HepG2 (cell line): Measurements from ENCODE around the gene NVL. TPM values are rescaled to one million over a fixed set of nuclear protein-coding genes. Genes with fewer than 3 reads are reported as not detected.

Experiments
- CENPX ChIP-seq: sonication (generic); formaldehyde crosslinking; IDR thresholded peaks from 2 replicates; pipeline ENCODE4 v1.9.0; 2021; ENCODE audit warnings: mild to moderate bottlenecking, missing genetic modification reagents, moderate library complexity
- DMAP1 ChIP-seq: IDR thresholded peaks from 2 replicates; pipeline ENCODE4 v1.6.1; 2016
- GPBP1L1 ChIP-seq: sonication (generic); formaldehyde crosslinking; IDR thresholded peaks from 2 replicates; pipeline ENCODE4 v1.5.0; 2020; ENCODE audit warnings: mild to moderate bottlenecking, missing genetic modification reagents
- GZF1 ChIP-seq: sonication (generic); formaldehyde crosslinking; IDR thresholded peaks from 2 replicates; pipeline ENCODE4 v1.5.1; 2020; ENCODE audit warnings: mild to moderate bottlenecking, missing genetic modification reagents
- HMGA1 ChIP-seq: sonication (generic); formaldehyde crosslinking; conservative IDR thresholded peaks from 2 replicates; pipeline ENCODE4 v1.4.0; 2020; ENCODE audit warnings: missing genetic modification reagents
- IRF2 ChIP-seq: IDR thresholded peaks from 2 replicates; pipeline ENCODE4 v1.6.1; 2018; ENCODE audit warnings: missing genetic modification reagents, missing compliant biosample characterization
- JUND ChIP-seq: sonication (generic); formaldehyde crosslinking; IDR thresholded peaks from 2 replicates; pipeline ENCODE4 v1.8.0; 2022; ENCODE audit warnings: mild to moderate bottlenecking, missing genetic modification reagents
- MIER2 ChIP-seq: IDR thresholded peaks from 2 replicates; pipeline ENCODE4 v1.6.1; 2016; ENCODE audit warnings: missing biosample characterization, missing genetic modification reagents
- MIXL1 ChIP-seq: IDR thresholded peaks from 2 replicates; pipeline ENCODE4 v1.6.1; 2016
- RBFOX2 ChIP-seq: fragments of 200-400 bp; formaldehyde crosslinking; IDR thresholded peaks from 2 replicates; pipeline ENCODE4 v1.6.1; 2017; ENCODE audit warnings: low read depth, mild to moderate bottlenecking, low read length
- RFX5 ChIP-seq: IDR thresholded peaks from 2 replicates; pipeline ENCODE4 v1.6.1; 2011; ENCODE audit warnings: low read depth, low read length, improper control_type of control experiment
- STAT5B ChIP-seq: sonication (generic); formaldehyde crosslinking; IDR thresholded peaks from 2 replicates; pipeline ENCODE4 v1.4.0; 2020; ENCODE audit warnings: missing genetic modification reagents
- TIGD3 ChIP-seq: sonication (generic); formaldehyde crosslinking; IDR thresholded peaks from 2 replicates; pipeline ENCODE4 v1.5.1; 2020; ENCODE audit warnings: mild to moderate bottlenecking, missing genetic modification reagents, borderline replicate concordance
- ZBTB14 ChIP-seq: sonication (generic); formaldehyde crosslinking; IDR thresholded peaks from 2 replicates; pipeline ENCODE4 v1.4.0; 2020; ENCODE audit warnings: missing genetic modification reagents
- ZFP62 ChIP-seq: sonication (generic); formaldehyde crosslinking; IDR thresholded peaks from 2 replicates; pipeline ENCODE4 v1.4.0; 2020; ENCODE audit warnings: missing genetic modification reagents
- ZNF180 ChIP-seq: sonication (generic); formaldehyde crosslinking; IDR thresholded peaks from 2 replicates; pipeline ENCODE4 v1.4.0; 2020; ENCODE audit warnings: low read depth, missing genetic modification reagents, borderline replicate concordance
- ZNF326 ChIP-seq: sonication (generic); formaldehyde crosslinking; IDR thresholded peaks from 2 replicates; pipeline ENCODE4 v1.4.0; 2020; ENCODE audit warnings: missing genetic modification reagents, borderline replicate concordance
- ZNF33B ChIP-seq: sonication (generic); formaldehyde crosslinking; IDR thresholded peaks from 2 replicates; pipeline ENCODE4 v1.5.1; 2020; ENCODE audit warnings: mild to moderate bottlenecking, missing genetic modification reagents
- ZNF362 ChIP-seq: sonication (generic); formaldehyde crosslinking; IDR thresholded peaks from 2 replicates; pipeline ENCODE4 v1.4.0; 2020; ENCODE audit warnings: missing genetic modification reagents, mild to moderate bottlenecking, borderline replicate concordance
- ZNF382 ChIP-seq: sonication (generic); formaldehyde crosslinking; IDR thresholded peaks from 2 replicates; pipeline ENCODE4 v1.5.0; 2020; ENCODE audit warnings: missing genetic modification reagents, mild to moderate bottlenecking, borderline replicate concordance
- ZNF547 ChIP-seq: sonication (generic); formaldehyde crosslinking; IDR thresholded peaks from 2 replicates; pipeline ENCODE4 v1.5.1; 2020; ENCODE audit warnings: mild to moderate bottlenecking, missing genetic modification reagents
- ZNF678 ChIP-seq: sonication (generic); formaldehyde crosslinking; IDR thresholded peaks from 2 replicates; pipeline ENCODE4 v1.4.0; 2020; ENCODE audit warnings: mild to moderate bottlenecking, missing genetic modification reagents
- ZNF784 ChIP-seq: sonication (generic); formaldehyde crosslinking; IDR thresholded peaks from 2 replicates; pipeline ENCODE4 v1.5.1; 2020; ENCODE audit warnings: missing genetic modification reagents, mild to moderate bottlenecking, borderline replicate concordance
- ZNF792 ChIP-seq: IDR thresholded peaks from 2 replicates; pipeline ENCODE4 v1.6.1; 2016
- ZNF883 ChIP-seq: sonication (generic); formaldehyde crosslinking; IDR thresholded peaks from 2 replicates; pipeline ENCODE4 v1.5.1; 2020; ENCODE audit warnings: mild to moderate bottlenecking, missing genetic modification reagents; ENCODE audit errors: not compliant biosample characterization
- ZSCAN31 ChIP-seq: sonication (generic); formaldehyde crosslinking; IDR thresholded peaks from 2 replicates; pipeline ENCODE4 v1.5.0; 2020; ENCODE audit warnings: low read depth, mild to moderate bottlenecking, missing genetic modification reagents
- polyA plus RNA-seq, 8 experiments: library from polyadenylated mRNA; depleted of rRNA in 3 of 8; stranded (reverse) in 7 of 8; unstranded in 1 of 8; fragments of >200 nt; fragmentation: Illumina TruSeq in 4 of 8; extraction: Trizol in 4 of 8; gene quantifications; 2 replicates each; pipeline versions ENCODE4 v1.2.1 to v1.2.3, GENCODE V29; 2011 to 2016; ENCODE audit warnings: low read depth in 4 of 8, missing spikeins in 1 of 8, mixed read lengths in 1 of 8; ENCODE audit not compliant: insufficient read depth in 1 of 8
- total RNA-seq, 5 experiments: library from RNA; depleted of rRNA; stranded (reverse); fragments of >200 nt; fragmentation: Illumina TruSeq; extraction: Trizol; gene quantifications; 2 replicates each; pipeline ENCODE4 v1.2.3, GENCODE V29; 2016; ENCODE audit warnings: low read depth in 1 of 5

Gene NVL
- total and polyA plus RNA-seq, 2 of the 13 experiments (the other 11 are each of a cell fraction or from before 2014, with no cell fraction given) = 8.3 to 21.0 TPM

- TF ChIP-seq ZNF362 (CRISPR knock-in tag) (no peak), ZFP62 (no peak), ZNF784 (CRISPR knock-in tag) (peak; percentile 55; the same call in 1 of the 2 replicates), STAT5B (CRISPR knock-in tag) (peak; percentile 32; the same call in 1 of the 2 replicates), RBFOX2 (peak; percentile 67), ZNF326 (CRISPR knock-in tag) (no peak), ZNF33B (CRISPR knock-in tag) (no peak), ZBTB14 (CRISPR knock-in tag) (no peak), HMGA1 (CRISPR knock-in tag) (no peak), ZNF883 (CRISPR knock-in tag) (no peak), ZNF547 (CRISPR knock-in tag) (peak; percentile 44; the same call in 1 of the 2 replicates), ZNF678 (CRISPR knock-in tag) (no peak), GPBP1L1 (CRISPR knock-in tag) (no peak), DMAP1 (CRISPR knock-in tag) (peak; percentile 85; the same call in 1 of the 2 replicates), MIER2 (CRISPR knock-in tag) (no peak), ZNF382 (CRISPR knock-in tag) (no peak), RFX5 (no peak), ZSCAN31 (CRISPR knock-in tag) (no peak), ZNF180 (CRISPR knock-in tag) (no peak), CENPX (CRISPR knock-in tag) (no peak), MIXL1 (CRISPR knock-in tag) (no peak), IRF2 (peak; percentile 53; the same call in 1 of the 2 replicates), GZF1 (CRISPR knock-in tag) (no peak; the same call in 1 of the 2 replicates), ZNF792 (no peak; the same call in 1 of the 2 replicates), TIGD3 (CRISPR knock-in tag) (no peak), JUND (CRISPR knock-in tag) (no peak; the same call in 1 of the 2 replicates)
Observed at GRCh38 chr1:224329842-224330753, at the start of gene NVL (continued).
